Common myeloid progenitor, CD34-positive (primary cell): ENCODE results near the gene RMP24.
"Not testable (repeated sequence)": the region's sequence is repeated elsewhere in the genome, so short reads cannot be mapped to it uniquely, and the experiment has no call there.

Source experiments
- CTCF ChIA-PET: fragments of 350-600 bp; sonication (Branson Sonifier 250); formaldehyde crosslinking; loops from one replicate; lab custom pipeline; 2021; ENCODE audit warnings: antibody characterized with exemption; lab: Charles Lee
- POLR2A ChIA-PET: fragments of 350-600 bp; sonication (Branson Sonifier 250); formaldehyde crosslinking; loops from one replicate; lab custom pipeline; 2021; ENCODE audit warnings: antibody characterized with exemption; lab: Charles Lee
- DNase-seq, 3 donors: peaks; one replicate each; pipeline versions ENCODE4 v3.0.0 to v3.0.0-alpha.2; 2013
- H3K27ac ChIP-seq, 2 experiments: 1 replicate in 1 of 2; 2 replicates in 1 of 2; pipeline ENCODE4 v1.7.0; 2013; ENCODE audit warnings: inconsistent platforms in 2 of 2, low read length in 2 of 2, mild to moderate bottlenecking in 2 of 2, low read depth in 1 of 2, moderate library complexity in 1 of 2; ENCODE audit not compliant: severe bottlenecking in 2 of 2, insufficient read depth in 1 of 2, poor library complexity in 1 of 2
- H3K27me3 ChIP-seq, 5 experiments: replicated peaks in 2 of 5; 1 replicate in 3 of 5; 2 replicates in 2 of 5; pipeline versions ENCODE4 v1.6.1 to v1.7.0; 2013; ENCODE audit warnings: low read length in 4 of 5, mild to moderate bottlenecking in 2 of 5, moderate library complexity in 2 of 5, inconsistent platforms in 1 of 5; ENCODE audit not compliant: insufficient read depth in 5 of 5, control insufficient read depth in 4 of 5
- H3K36me3 ChIP-seq, 4 experiments: 1 replicate in 2 of 4; 2 replicates in 2 of 4; pipeline versions ENCODE4 v1.6.1 to v1.7.0; 2013; ENCODE audit warnings: low read length in 3 of 4, control low read depth in 1 of 4, mild to moderate bottlenecking in 1 of 4; ENCODE audit not compliant: control insufficient read depth in 4 of 4, insufficient read depth in 4 of 4
- H3K4me1 ChIP-seq, 4 experiments: 1 replicate in 3 of 4; 2 replicates in 1 of 4; pipeline versions ENCODE4 v1.6.1 to v1.7.1; 2013; ENCODE audit warnings: low read length in 3 of 4, mild to moderate bottlenecking in 3 of 4, control low read depth in 1 of 4, inconsistent platforms in 1 of 4, moderate library complexity in 1 of 4; ENCODE audit not compliant: control insufficient read depth in 4 of 4, insufficient read depth in 4 of 4; ENCODE audit errors: control extremely low read depth in 1 of 4
- H3K4me3 ChIP-seq, 7 experiments: 1 replicate in 4 of 7; 2 replicates in 3 of 7; pipeline versions ENCODE4 v1.5.1 to v1.7.0; 2013; ENCODE audit warnings: mild to moderate bottlenecking in 7 of 7, low read length in 6 of 7, moderate library complexity in 6 of 7, inconsistent platforms in 2 of 7, low read depth in 2 of 7, control low read depth in 1 of 7; ENCODE audit not compliant: insufficient read depth in 4 of 7, control insufficient read depth in 1 of 7; ENCODE audit errors: extremely low read depth in 1 of 7
- H3K9me3 ChIP-seq, 5 experiments: 1 replicate in 4 of 5; 2 replicates in 1 of 5; pipeline versions ENCODE4 v1.6.1 to v1.7.1; 2013; ENCODE audit warnings: low read length in 4 of 5, mild to moderate bottlenecking in 2 of 5, inconsistent platforms in 1 of 5, low read depth in 1 of 5, moderate library complexity in 1 of 5; ENCODE audit not compliant: control insufficient read depth in 4 of 5, insufficient read depth in 2 of 5; ENCODE audit errors: control extremely low read depth in 1 of 5
- WGBS: methylation state at CpG from one replicate; pipeline ENCODE4 v1.1.5; 2013; ENCODE audit not compliant: insufficient coverage; 5-methylcytosine and 5-hydroxymethylcytosine counted together

Gene RMP24

GRCh38 chr18:36020174-36020711, 47.8 kb downstream of the RMP24 start:
- 100% methylated on average over 1 of the region's 3 CpGs for WGBS
- no peaks in the 10 kb centered on the region for H3K27me3 ChIP-seq
- no peak overlapping the region for H3K27ac ChIP-seq
- H3K36me3 ChIP-seq, result peaks cover 0 to 5% (median 1%) of the 10 kb centered on the region in 4 experiments
- CTCF ChIA-PET, result interaction anchor here (3.8 kb wide), 1 partner anchor 11 kb away, joined by 12 read pairs; no protein-coding TSS in a partner anchor
- peaks cover 0 to 4% (median under 1%) of the 10 kb centered on the region in 4 experiments for H3K4me1 ChIP-seq
- DNase-seq, result no peak
- no peaks in the 10 kb centered on the region for H3K9me3 ChIP-seq
- POLR2A ChIA-PET, result no interaction called here
- no peak overlapping the region for H3K4me3 ChIP-seq

GRCh38 chr18:36023336-36023735, 50.9 kb downstream of the RMP24 start:
- ChIA-PET CTCF (interaction anchor here (0.6 to 4.0 kb wide), 3 partner anchors 72 to 272 kb away, joined by 3 to 18 read pairs (median 4); no protein-coding TSS in a partner anchor), POLR2A (no interaction called here)
- H3K4me3 ChIP-seq, result no peak overlapping the region
- H3K9me3 ChIP-seq, result no peaks in the 10 kb centered on the region
- no peak overlapping the region for H3K27ac ChIP-seq
- no peak for DNase-seq
- peaks cover 0 to 7% (median 2%) of the 10 kb centered on the region in 4 experiments for H3K4me1 ChIP-seq
- peaks cover 5 to 24% (median 13%) of the 10 kb centered on the region in 4 experiments for H3K36me3 ChIP-seq
- no CpG with 5 or more reads among the region's 1 CpG for WGBS
- no peaks in the 10 kb centered on the region for H3K27me3 ChIP-seq

- WGBS, result 100% methylated on average over 2 of the region's 3 CpGs
Observed at GRCh38 chr18:36024241-36024640, 51.8 kb downstream of the RMP24 start.

GRCh38 chr18:36025025-36025424, 52.5 kb downstream of the RMP24 start:
- H3K27ac ChIP-seq, result no peak overlapping the region
- 0% methylated on average over 1 of the region's 1 CpG for WGBS
- peak in 1 of 3 donors; percentile 23 for DNase-seq
- H3K9me3 ChIP-seq, result no peaks in the 10 kb centered on the region
- no peaks in the 10 kb centered on the region for H3K27me3 ChIP-seq
- H3K36me3 ChIP-seq, result peaks cover 5 to 35% (median 17%) of the 10 kb centered on the region in 4 experiments
- no peak overlapping the region for H3K4me3 ChIP-seq
- H3K4me1 ChIP-seq, result peaks cover 0 to 7% (median 2%) of the 10 kb centered on the region in 4 experiments
- ChIA-PET POLR2A (no interaction called here), CTCF (interaction anchor here (0.6 to 4.0 kb wide), 3 partner anchors 19 to 258 kb away, joined by 3 to 18 read pairs (median 4); no protein-coding TSS in a partner anchor)

More at GRCh38 chr18:36024241-36024640, 51.8 kb downstream of the RMP24 start:
- CTCF ChIA-PET, result interaction anchor here (1.2 to 4.0 kb wide), 2 partner anchors 18 to 259 kb away, joined by 4 to 18 read pairs; no protein-coding TSS in a partner anchor
- H3K4me1 ChIP-seq, H3K9me3 ChIP-seq, H3K4me3 ChIP-seq, POLR2A ChIA-PET, H3K27ac ChIP-seq, DNase-seq, H3K27me3 ChIP-seq: not testable (repeated sequence)
- H3K36me3 ChIP-seq, result peaks cover 5 to 33% (median 17%) of the 10 kb centered on the region in 4 experiments

GRCh38 chr18:36028859-36029258, 56.4 kb downstream of the RMP24 start:
- CTCF ChIA-PET, result interaction anchor here (0.9 to 1.2 kb wide), 2 partner anchors 10 to 67 kb away, joined by 3 read pairs; no protein-coding TSS in a partner anchor

More at GRCh38 chr18:36028859-36029258, 56.4 kb downstream of the RMP24 start:
- Histone ChIP-seq H3K4me3 (no peak overlapping the region), H3K27ac (no peak overlapping the region), H3K27me3 (no peaks in the 10 kb centered on the region), H3K9me3 (no peaks in the 10 kb centered on the region), H3K36me3 (peaks cover 5 to 44% (median 18%) of the 10 kb centered on the region in 4 experiments), H3K4me1 (peaks cover 0 to 9% (median 5%) of the 10 kb centered on the region in 4 experiments)
- POLR2A ChIA-PET, result no interaction called here
- DNase-seq, result no peak
- WGBS, result no CpG with 5 or more reads among the region's 2 CpGs
